Bronchial epithelial cell (primary cell): ENCODE data around the gene SPINK1. TPM values are rescaled to one million over a fixed set of nuclear protein-coding genes. Genes with fewer than 3 reads are reported as not detected.

Experiments used
- DNase-seq: peaks from one replicate; pipeline ENCODE4 v3.0.0-alpha.2; 2010; ENCODE audit warnings: low read depth
- FAIRE-seq: peaks from 2 replicates; lab custom pipeline; 2011; peaks lifted over from hg19 to GRCh38; lab: Jason Lieb, UNC
- H3K27me3 ChIP-seq: 2 replicates; pipeline ENCODE4 v1.5.1; 2011; ENCODE audit warnings: low read length; ENCODE audit not compliant: control insufficient read depth, insufficient read depth
- H3K36me3 ChIP-seq: 2 replicates; pipeline ENCODE4 v1.5.1; 2011; ENCODE audit warnings: low read length; ENCODE audit not compliant: control insufficient read depth, insufficient read depth
- H3K4me3 ChIP-seq: 2 replicates; pipeline ENCODE4 v1.5.1; 2011; ENCODE audit warnings: mild to moderate bottlenecking, low read depth, low read length, control low read depth
- total RNA-seq: library from RNA; depleted of rRNA; stranded (reverse); fragments of >200 nt; gene quantifications from 2 replicates; pipeline ENCODE4 v1.2.1, GENCODE V29; 2014
- TF ChIP-seq, protein P1 (sequence below): IDR thresholded peaks from 2 replicates; pipeline ENCODE4 v1.5.1; 2011; ENCODE audit warnings: mild to moderate bottlenecking, moderate library complexity, low read length, control low read depth, inconsistent platforms; ENCODE audit not compliant: insufficient read depth, severe bottlenecking

The SPINK1 gene
- total RNA-seq, 1 donor from 2014 or later, result 1.1 TPM

DNA sequence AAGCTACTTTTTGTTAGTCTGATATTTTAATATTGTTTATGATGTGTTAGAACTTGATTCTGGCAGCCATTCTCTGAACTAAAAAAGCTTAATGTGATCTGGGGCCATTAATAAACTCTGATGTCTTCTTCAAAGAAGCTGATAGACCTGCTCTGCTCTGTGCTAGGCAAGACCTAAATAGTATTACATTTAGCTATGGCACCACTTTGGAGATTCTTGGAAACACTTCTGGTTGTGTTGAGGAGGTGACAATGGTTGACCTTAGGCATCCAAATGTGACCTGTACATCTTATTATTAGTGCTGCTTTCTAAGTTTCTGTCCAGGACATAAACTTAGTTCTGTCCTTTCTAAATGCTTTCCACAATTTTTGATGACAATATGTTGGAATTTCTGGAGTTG lies 25.3 kb upstream of the SPINK1 start:
- FAIRE-seq (no peak), DNase-seq (no peak)
- Histone ChIP-seq H3K36me3 (no peaks in the 10 kb centered on the region), H3K4me3 (no peak overlapping the region), H3K27me3 (peaks cover 2% of the 10 kb centered on the region)
- TF ChIP-seq, protein P1, sequence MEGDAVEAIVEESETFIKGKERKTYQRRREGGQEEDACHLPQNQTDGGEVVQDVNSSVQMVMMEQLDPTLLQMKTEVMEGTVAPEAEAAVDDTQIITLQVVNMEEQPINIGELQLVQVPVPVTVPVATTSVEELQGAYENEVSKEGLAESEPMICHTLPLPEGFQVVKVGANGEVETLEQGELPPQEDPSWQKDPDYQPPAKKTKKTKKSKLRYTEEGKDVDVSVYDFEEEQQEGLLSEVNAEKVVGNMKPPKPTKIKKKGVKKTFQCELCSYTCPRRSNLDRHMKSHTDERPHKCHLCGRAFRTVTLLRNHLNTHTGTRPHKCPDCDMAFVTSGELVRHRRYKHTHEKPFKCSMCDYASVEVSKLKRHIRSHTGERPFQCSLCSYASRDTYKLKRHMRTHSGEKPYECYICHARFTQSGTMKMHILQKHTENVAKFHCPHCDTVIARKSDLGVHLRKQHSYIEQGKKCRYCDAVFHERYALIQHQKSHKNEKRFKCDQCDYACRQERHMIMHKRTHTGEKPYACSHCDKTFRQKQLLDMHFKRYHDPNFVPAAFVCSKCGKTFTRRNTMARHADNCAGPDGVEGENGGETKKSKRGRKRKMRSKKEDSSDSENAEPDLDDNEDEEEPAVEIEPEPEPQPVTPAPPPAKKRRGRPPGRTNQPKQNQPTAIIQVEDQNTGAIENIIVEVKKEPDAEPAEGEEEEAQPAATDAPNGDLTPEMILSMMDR, result no peak

DNA sequence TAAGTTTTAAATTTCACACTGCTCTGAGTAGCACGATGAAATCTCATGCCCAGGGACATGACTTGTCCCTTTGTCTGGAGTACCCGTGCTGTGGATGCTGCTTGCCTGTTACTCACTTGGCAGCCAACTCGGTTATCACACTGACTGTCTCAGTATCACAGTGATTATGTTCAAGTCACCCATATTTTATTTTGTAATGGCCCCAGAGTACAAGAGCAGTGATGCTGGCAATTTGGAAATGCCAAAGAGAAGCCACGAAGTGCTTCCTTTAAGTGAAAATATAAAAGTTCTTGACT lies 24.3 kb upstream of the SPINK1 start:
- TF ChIP-seq, protein P1, result no peak
- DNase-seq, result peak; percentile 19
- no peaks in the 10 kb centered on the region for H3K36me3 ChIP-seq
- H3K27me3 ChIP-seq, result peaks cover 2% of the 10 kb centered on the region
- no peak overlapping the region for H3K4me3 ChIP-seq
- no peak for FAIRE-seq

DNA sequence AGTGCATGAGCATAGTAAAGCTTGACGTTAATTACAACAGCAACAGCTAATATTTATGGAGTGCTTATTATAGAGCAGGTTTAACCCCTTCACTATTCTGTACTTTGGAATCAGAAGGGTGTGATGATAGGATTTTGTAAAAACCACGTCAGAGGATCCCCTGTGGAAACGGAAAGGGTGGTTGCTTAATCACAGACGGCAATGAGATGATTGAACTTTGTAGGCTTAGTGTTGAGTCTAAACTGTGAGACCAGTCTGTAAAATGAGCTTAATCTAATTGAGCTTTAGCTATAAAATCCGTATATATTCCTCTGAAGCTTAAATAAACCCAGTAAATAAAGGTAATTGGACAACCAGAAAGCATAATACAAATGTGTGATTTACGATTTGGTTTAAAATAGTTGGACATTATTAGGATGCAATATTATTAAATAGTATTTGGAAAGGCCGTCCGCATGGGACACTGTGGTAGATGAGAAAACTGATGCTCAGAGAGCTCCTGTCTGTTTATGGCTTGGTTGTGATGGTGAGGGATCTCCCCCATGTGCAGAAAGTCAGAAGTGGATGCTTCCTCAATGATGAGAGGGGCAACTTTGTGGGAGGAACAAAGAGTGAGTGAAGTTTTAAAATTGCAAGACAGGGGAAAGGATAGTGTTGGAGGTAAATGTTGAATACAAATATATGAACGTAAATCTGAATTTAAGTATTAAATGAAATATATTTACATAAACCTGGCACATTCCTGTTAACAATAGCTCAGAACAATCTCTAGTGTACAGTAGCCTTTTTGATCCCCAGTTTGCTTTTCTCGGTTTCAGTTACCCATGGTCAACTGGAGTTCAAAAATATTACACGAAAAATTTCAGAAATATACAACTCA lies 23.7 kb upstream of the SPINK1 start:
- TF ChIP-seq, protein P1, result no peak
- no peak for DNase-seq
- Histone ChIP-seq H3K4me3 (no peak overlapping the region), H3K36me3 (no peaks in the 10 kb centered on the region), H3K27me3 (peaks cover 2% of the 10 kb centered on the region)
- no peak for FAIRE-seq

DNA sequence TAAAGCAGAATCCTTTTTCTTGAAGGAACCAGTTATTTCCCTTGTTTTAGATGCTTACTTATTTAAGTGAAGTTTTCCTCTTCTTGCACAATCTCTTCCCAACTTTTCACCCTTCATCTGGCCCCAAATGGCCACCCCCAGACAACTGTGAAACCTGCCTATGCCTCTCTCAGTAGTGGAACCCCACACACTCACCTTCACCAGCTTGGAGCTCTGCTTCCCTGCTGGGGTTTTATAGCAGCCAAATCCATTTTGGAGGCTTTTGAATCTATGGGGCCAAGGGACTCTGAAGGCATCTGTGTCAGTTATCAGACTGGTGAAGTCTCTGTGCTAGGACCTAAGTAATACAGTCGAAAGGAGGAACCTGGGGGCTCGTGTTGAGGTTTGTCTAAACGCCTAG lies 22.9 kb upstream of the SPINK1 start:
- DNase-seq (no peak), FAIRE-seq (no peak)
- peaks cover 2% of the 10 kb centered on the region for H3K27me3 ChIP-seq
- no peaks in the 10 kb centered on the region for H3K36me3 ChIP-seq
- TF ChIP-seq, protein P1, result no peak
- no peak overlapping the region for H3K4me3 ChIP-seq

DNA sequence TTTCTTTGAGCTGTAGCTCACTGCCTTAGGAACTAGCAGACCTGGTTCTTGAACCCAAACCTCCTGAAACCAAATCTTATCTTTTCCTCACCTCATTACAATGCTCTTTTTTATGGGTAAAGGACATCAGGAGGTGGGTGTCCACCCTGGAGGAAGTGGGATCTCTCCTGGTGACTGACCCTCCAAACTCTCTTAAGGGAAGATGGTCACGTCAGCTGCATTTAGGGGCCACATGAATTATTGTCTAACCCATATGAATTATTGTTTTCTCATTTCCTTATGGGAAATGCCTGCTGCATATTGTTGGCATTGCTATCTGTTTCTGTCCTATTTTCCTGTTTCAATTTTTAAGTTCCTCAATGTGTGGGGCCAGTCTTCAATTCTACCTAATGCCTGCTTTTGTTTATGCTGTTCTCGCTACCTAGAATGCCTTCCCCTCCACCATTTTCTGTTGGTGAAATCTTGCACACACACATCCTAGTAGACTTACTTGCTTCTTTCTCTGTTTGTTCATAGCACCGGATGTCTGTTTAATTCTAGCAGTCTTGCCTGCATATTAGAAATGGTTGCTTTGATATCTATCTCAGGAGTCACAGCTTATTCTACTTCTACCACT lies 22.0 kb upstream of the SPINK1 start:
- Histone ChIP-seq H3K36me3 (no peaks in the 10 kb centered on the region), H3K27me3 (peaks cover 2% of the 10 kb centered on the region), H3K4me3 (no peak overlapping the region)
- DNase-seq (no peak), FAIRE-seq (no peak)
- TF ChIP-seq, protein P1, result no peak
